Esophagus mucosa (tissue), 1 donor: ENCODE data around the gene MTUS2. TPM values are rescaled to one million over a fixed set of nuclear protein-coding genes. Genes with fewer than 3 reads are reported as not detected.

Source experiments
- ATAC-seq: fragments of 200-7000 bp; cut with Tn5 transposase; one replicate; pipeline ENCODE4 v1.9.1; 2020
- total RNA-seq: library from RNA; stranded (reverse); gene quantifications from one replicate; pipeline ENCODE4 v1.2.4, GENCODE V29; 2023
- donor health status: DM: yes; HTN: yes; CAD: no.

MTUS2 gene
- total RNA-seq, 1 donor from 2014 or later, result 0.12 TPM

GRCh38 chr13:29458419-29458818 is 638.3 kb downstream of the MTUS2 start:
- no peak for ATAC-seq

GRCh38 chr13:29459813-29460355 is 639.7 kb downstream of the MTUS2 start:
- no peak for ATAC-seq

- no peak for ATAC-seq
Measured at GRCh38 chr13:29464105-29464679, 644.1 kb downstream of the MTUS2 start.

GRCh38 chr13:29465741-29466293 is 645.7 kb downstream of the MTUS2 start:
- no peak for ATAC-seq

- no peak for ATAC-seq
Measured at GRCh38 chr13:29471551-29471950, 651.4 kb downstream of the MTUS2 start.

GRCh38 chr13:29472332-29472961 is 652.3 kb downstream of the MTUS2 start:
- peak; percentile 48 for ATAC-seq

GRCh38 chr13:29473166-29473565 is 653.0 kb downstream of the MTUS2 start:
- no peak for ATAC-seq

- ATAC-seq, result no peak
Measured at GRCh38 chr13:29474991-29475390, 654.9 kb downstream of the MTUS2 start.

DNA sequence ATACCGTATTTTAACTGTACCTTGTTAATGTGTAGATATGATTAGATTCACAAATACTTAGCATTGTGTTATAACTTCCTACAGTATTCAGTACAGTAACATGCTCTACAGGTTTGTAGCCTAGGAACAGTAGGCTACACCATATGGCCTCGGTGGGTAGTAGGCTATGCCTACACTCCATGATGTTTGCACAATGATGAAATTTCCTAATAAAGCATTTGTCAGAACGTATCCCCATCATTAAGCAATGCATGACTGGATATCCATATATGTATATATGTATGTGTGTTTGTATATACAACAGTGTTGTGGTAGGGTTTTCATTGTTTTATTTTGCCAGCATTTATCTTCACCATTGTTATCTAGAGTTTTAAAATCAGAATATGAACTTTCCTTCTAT is 655.9 kb downstream of the MTUS2 start:
- peak; percentile 25 for ATAC-seq

DNA sequence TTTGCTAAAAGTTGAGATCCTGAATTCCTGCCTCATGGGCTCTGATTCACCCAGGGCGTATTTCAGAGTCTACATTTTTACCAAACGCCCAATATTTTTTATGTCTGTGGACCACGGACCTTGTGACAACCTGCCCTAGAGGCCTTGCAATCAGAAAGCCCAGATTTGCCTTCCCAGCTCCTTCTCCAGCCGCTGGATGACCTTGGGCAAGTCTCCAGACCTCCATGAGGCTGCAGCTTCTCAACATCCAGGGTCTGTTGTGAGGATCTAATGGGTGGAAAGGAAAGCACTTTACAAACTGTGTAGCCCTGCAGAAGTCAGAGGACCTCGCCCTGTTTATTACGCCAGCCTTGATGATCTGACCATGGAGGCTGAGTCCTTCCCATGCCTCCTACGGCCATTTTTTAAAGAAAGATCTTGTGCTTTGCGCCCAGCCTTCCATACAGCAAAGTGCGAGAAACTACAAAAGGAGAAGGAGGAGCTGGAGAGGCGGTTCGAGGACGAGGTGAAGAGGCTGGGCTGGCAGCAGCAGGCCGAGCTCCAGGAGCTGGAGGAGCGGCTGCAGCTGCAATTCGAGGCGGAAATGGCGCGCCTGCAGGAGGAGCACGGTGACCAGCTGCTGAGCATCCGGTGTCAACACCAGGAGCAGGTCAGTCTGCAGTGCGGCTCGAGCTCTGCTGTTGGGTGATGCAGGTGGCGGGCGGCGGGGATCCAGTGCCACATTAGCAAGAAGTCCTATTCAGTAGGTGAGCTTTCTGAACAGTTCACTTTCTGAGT is 659.8 kb downstream of the MTUS2 start:
- no peak for ATAC-seq

DNA sequence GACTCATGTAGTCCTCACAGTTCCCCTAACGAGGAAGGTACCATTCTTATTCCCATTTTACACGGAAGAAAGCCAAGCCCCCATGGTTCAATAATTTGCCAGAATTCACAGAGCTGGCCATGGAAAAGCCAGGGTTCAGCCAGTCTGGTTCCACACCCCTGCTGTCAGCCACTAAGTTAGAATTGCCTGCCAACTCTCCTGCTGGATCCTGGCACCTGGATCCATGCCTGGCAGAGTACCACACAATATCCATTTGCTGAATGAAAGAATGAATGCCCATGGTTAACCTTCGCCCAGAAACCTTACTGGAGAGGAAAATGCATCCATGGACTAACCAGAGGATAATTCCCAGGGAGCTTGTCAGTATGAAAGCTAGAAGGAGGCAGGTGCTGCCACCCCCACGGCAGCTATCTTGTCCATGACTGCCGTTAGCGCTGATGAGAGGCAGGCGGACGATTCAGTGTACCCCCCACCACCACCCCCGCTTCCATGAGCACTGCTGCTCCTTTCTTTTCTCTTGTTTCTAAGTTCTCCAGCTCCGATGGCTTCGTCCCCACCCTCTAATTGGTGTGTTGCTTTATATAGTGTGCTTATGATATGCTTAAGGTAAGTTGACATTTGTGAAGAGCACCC is 660.9 kb downstream of the MTUS2 start:
- ATAC-seq, result no peak

DNA sequence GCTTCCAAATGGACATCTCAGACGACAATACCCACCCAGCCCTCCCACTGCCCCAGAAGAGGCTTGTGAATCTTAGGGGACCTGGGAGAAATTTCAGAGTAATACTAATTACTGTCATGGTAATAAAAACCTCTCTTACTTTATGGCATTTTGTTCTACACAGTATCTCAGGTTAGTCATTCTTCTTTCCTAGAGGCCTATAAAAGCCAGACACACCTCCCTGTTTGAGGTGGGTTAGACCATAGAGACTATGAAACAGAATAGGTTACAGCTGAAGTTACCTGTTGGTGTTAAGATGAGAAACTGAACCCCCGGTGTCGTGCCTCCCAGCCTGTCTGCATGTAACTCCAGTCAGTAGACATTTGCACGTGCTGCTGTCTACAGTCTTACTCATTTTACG is 661.5 kb downstream of the MTUS2 start:
- no peak for ATAC-seq

DNA sequence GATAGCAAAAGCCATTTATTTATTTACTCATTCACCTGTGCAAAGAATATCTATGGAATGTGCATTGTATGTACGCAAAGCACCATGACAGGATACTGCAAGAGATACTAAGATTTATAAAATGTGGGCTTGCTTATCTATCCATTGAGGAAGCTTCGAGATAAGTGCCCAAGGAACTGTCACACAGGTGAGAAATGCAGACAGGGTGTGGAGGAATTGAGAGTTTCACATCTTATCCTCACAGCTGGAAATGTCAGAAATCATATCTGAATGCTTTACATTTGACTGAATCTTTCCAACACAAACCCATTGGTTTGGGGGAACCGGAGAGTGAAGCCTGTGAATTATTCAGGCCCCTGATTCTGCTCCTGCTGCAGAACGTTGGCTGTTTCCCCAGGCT is 662.4 kb downstream of the MTUS2 start:
- ATAC-seq, result no peak

- no peak for ATAC-seq
Measured at GRCh38 chr13:29483211-29483610, 663.1 kb downstream of the MTUS2 start.

- no peak for ATAC-seq
Measured at GRCh38 chr13:29483623-29484022, 663.5 kb downstream of the MTUS2 start.

GRCh38 chr13:29484236-29484635 is 664.1 kb downstream of the MTUS2 start:
- peak; percentile 20 for ATAC-seq

GRCh38 chr13:29484796-29485195 is 664.7 kb downstream of the MTUS2 start:
- ATAC-seq, result no peak

DNA sequence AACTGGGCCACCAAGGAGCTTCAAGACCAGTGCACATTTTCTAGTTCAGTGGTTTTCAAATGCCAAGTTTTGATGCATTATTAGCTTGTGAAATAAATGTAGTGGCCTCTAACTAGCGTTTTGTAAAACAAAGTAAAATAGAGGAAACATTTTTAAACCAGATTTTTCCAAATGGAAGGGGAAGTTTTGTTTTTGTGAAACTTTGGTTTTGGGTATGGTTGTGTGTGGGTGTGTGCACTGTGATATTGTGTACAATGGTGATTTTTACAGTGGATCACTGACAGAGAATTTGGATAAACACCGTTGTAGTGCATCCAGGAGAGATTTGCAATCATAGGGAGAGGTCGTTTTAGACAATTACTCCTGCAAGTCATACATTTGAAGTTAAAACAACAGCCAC is 666.4 kb downstream of the MTUS2 start:
- no peak for ATAC-seq

- no peak for ATAC-seq
Measured at GRCh38 chr13:29487466-29488454, 667.6 kb downstream of the MTUS2 start.

DNA sequence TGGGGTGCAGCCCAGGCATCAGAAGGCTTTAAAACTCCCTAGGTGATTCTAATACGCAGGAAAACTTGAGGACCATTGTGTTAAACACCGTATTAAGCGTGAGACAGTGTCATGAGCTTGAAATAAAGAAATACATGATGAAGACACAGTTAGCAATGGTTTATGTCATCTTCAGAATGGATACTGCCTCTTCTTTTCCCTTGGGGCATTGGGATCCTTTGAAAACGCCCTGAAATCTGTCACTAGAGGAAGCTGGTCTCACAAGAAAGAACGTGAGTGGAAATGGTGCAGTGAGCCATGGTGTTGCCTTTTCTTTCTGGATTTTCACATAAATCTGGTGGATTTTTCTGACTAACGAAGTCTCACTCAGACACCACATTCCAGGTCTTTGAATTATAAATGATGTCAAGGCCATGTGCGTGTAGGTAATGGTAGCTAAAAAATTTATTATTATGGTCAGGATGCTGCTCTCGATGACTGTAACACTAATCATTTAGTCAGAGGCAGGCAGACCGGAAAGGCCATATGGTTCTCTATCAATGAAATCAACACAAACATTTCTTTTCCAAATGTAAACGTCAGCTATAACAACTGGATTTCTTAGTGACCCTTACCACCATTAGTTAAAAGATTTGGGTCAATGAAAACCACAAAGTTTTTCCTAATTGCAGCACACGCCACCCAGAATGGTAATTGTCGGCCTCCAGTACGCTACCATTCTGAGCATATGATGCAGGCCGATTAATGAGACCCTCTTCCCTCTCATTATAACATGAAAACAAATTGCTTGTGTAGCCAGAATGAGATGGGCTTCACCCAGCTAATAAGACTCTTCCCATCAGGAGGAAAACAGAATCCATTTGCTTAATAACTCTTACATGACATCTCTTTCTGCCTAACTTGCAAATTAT is 669.8 kb downstream of the MTUS2 start:
- no peak for ATAC-seq

DNA sequence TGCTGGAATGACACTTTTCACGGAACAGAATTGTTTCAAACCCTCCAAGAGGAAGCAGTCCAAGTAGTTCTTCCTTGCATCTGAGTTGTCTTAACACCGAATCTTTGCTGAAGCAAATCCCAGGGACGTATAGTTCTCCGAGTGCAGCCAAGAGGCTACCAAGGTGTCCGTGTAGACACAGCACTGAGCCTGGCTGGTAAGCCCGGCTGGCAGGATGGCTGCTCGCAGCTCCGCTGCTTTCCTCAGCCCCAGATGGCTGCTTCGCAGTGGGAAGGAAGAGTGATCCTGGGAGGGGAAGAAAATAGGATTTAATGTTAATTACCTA is 670.4 kb downstream of the MTUS2 start:
- ATAC-seq, result no peak
